ENCODE measurements around the gene GPR152. TPM values are rescaled to one million over a fixed set of nuclear protein-coding genes. Genes with fewer than 3 reads are reported as not detected.
"Not testable (repeated sequence)": the region's sequence is repeated elsewhere in the genome, so short reads cannot be mapped to it uniquely, and the experiment has no call there.

The GPR152 gene
- total RNA-seq, 2 donors from 2014 or later, result not detected

DNA sequence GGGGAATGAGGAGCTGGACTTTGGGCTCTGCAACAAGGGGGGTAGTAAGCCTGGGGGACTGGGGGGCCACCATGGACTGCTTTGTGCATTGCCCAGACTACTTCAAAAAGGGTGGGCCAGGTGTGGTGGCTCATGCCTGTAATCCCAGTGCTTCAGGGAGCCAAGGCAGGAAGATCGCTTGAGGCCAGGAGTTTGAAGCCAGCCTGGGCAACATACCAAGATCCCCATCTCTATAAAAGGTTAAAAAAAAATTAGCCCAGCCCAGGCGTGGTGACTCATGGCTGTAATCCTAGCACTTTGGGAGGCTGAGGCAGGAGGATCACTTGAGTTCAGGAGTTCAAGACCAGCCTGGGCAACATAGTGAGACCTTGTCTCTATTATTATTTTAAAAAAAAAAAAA is 13.0 kb upstream of the GPR152 start:
- DNase-seq (ENCODE audit: low spot score); H3K36me3 Mint-ChIP-seq; H3K9me3 Mint-ChIP-seq; H3K27me3 Mint-ChIP-seq; ATAC-seq: not testable (repeated sequence)
- Mint-ChIP-seq H3K4me1 (ENCODE audit: low read depth in 2 of 2) (peaks cover 12 to 14% of the 10 kb centered on the region in 2 donors), H3K4me3 (peak overlapping the region; percentile 73), H3K27ac (peak overlapping the region; percentile 79 to 83)

DNA sequence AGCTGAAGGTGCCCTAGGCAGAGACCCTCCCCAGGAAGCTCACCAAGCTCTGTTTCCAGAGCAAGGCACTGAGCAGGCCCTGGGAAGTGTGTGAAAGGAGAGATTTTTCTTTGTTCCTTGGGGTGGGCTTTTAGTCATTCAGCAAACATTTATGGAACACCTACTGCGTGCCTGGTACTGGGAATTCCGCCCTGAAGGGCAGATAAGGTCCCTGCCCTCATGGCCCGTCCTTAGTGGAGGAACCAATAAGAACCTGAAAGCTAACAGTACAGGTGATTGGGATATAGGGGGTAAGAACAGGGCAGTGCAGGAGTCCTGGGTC is 12.6 kb upstream of the GPR152 start:
- ATAC-seq, result no peak
- Mint-ChIP-seq H3K4me1 (ENCODE audit: low read depth in 2 of 2) (peaks cover 12 to 14% of the 10 kb centered on the region in 2 donors), H3K36me3 (no peaks in the 10 kb centered on the region), H3K27ac (peak overlapping the region; percentile 79 to 83), H3K27me3 (peaks cover 0 to 2% of the 10 kb centered on the region in 2 donors), H3K4me3 (peak overlapping the region; percentile 73), H3K9me3 (no peaks in the 10 kb centered on the region)
- DNase-seq (ENCODE audit: low spot score), result no peak

DNA sequence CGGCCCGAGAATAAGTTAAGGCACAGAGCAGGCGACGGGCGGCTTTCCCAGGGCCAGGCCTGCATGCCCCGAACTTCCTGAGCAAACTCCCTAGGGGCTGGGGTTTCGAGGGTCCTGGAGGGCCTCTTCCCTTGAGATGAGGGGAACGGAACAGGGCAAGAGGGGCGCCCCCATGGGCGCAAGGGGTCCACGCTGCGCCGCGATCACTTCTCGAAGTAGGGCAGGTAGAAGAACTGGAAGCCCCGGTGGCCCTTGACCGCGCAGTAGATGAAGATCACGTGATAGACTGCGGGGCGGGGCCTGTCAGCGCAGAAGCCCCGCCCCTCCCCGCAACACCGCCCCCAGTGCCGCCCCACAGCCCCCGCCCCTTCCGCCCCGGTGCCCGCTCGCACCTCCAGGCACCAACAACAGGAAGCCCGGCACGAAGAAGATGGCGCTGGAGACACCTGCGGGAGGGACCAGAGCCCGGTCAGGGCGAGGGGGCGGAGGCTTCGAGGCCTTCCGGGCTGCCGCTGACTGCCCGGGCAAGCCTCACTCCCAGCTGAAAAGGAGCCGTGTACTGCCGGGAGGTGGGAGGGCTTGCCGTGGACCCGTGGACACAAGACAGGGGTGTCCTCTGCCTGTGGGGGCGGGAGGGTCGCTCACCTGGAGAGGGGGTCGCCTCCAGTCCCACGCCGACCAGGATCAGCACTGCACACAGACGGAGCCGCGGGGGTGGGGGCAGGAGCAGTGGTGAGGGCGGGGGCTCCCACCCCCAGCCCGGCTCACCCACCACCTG is 12.1 kb upstream of the GPR152 start:
- H3K27me3 Mint-ChIP-seq, result peaks cover 0 to 2% of the 10 kb centered on the region in 2 donors
- DNase-seq (ENCODE audit: low spot score) (peak; percentile 94), ATAC-seq (peak; percentile 86 to 91)
- H3K36me3 Mint-ChIP-seq, result no peaks in the 10 kb centered on the region
- H3K27ac Mint-ChIP-seq, result peak overlapping the region; percentile 79 to 83
- no peaks in the 10 kb centered on the region for H3K9me3 Mint-ChIP-seq
- H3K4me3 Mint-ChIP-seq, result peak overlapping the region; percentile 73
- peaks cover 12 to 14% of the 10 kb centered on the region in 2 donors for H3K4me1 Mint-ChIP-seq (ENCODE audit: low read depth in 2 of 2)

DNA sequence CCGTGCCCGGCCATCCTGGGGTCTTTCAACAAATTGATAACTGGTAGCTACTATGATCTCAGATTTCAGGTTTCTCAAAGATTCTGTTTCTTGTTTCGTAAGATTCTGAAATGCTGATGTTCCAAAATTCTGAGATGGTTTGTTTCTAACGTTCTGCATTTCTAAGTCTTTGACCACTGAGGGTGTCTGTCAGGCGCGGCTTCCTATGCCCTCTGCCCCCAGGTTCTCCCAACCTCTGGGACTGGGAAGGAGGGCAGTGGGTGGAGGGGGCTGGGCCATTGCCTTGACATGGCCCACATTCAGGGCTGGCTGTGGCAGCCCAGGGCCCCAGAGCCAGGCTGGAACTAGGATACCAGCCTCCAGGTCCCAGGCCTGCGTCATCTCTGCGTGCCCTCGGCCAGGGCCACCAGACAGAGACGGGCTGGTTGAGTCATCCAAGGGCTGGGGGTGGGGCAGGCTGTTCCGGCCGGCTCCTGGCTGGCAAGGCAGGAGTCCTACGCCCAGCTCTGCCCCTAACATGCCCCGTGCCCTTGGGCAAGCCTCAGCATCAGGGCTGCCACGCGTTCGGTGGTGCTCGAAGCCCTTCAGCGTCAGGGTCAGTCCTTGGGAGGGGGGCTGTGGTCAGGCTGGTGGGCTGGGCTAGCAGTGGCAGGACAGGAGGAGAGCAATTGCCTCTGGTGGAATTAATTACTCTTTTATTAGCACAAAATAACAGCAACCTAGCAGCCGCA is 11.3 kb upstream of the GPR152 start:
- H3K4me1 Mint-ChIP-seq (ENCODE audit: low read depth in 2 of 2), result peaks cover 12 to 14% of the 10 kb centered on the region in 2 donors
- H3K4me3 Mint-ChIP-seq, result peak overlapping the region; percentile 73
- no peak for ATAC-seq
- DNase-seq (ENCODE audit: low spot score), result no peak
- H3K27ac Mint-ChIP-seq, result peak overlapping the region; percentile 79 to 83
- H3K36me3 Mint-ChIP-seq, result no peaks in the 10 kb centered on the region
- H3K27me3 Mint-ChIP-seq, result peaks cover 0 to 2% of the 10 kb centered on the region in 2 donors
- H3K9me3 Mint-ChIP-seq, result no peaks in the 10 kb centered on the region

DNA sequence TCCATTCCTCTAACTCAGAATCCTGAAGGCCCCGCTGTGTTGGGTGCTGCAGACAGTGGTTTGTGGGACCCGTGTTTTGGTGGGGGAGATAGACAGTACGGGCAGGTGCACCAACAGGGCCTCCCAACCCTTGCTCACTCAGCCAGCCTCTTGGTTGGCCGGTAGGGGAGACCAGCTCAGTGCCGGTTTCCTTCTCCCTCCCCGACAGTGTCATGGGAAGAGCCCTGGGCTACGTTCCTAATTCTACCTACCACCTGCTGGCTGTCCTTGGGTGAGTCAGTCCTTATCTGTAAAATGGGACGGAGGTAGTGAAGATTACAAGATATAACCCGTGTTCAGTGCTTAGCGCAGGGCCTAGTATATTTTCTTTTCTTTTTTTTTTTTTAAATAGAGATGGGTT is 10.7 kb upstream of the GPR152 start:
- Mint-ChIP-seq H3K4me3 (no peak overlapping the region), H3K27me3 (peaks cover 0 to 2% of the 10 kb centered on the region in 2 donors), H3K4me1 (ENCODE audit: low read depth in 2 of 2) (peaks cover 7 to 11% of the 10 kb centered on the region in 2 donors), H3K36me3 (no peaks in the 10 kb centered on the region), H3K9me3 (no peaks in the 10 kb centered on the region), H3K27ac (no peak overlapping the region)
- DNase-seq (ENCODE audit: low spot score), result no peak
- ATAC-seq, result no peak

DNA sequence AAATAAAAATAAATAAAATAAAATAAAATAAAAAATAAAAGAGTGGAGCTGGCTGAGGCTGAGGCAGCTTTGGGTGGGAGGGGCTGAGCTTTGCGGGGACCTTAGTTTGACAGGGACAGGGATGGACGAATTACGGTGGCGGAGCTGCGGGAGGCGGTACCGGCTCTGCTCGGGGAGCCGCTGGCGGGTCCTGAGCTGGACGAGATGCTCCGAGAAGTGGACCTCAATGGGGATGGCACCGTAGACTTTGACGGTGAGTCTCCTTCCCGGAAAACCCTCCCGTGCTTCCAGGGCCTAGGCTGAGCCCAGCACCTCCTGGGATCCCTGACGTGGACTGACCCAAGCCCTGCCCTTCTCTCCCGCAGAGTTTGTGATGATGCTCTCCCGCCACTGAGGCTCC is 5.7 kb upstream of the GPR152 start:
- no peaks in the 10 kb centered on the region for H3K9me3 Mint-ChIP-seq
- no peaks in the 10 kb centered on the region for H3K36me3 Mint-ChIP-seq
- no peak overlapping the region for H3K27ac Mint-ChIP-seq
- no peak overlapping the region for H3K4me3 Mint-ChIP-seq
- H3K4me1 Mint-ChIP-seq (ENCODE audit: low read depth in 2 of 2), result no peaks in the 10 kb centered on the region
- ATAC-seq (no peak), DNase-seq (ENCODE audit: low spot score) (no peak)
- peaks cover 0 to 2% of the 10 kb centered on the region in 2 donors for H3K27me3 Mint-ChIP-seq

DNA sequence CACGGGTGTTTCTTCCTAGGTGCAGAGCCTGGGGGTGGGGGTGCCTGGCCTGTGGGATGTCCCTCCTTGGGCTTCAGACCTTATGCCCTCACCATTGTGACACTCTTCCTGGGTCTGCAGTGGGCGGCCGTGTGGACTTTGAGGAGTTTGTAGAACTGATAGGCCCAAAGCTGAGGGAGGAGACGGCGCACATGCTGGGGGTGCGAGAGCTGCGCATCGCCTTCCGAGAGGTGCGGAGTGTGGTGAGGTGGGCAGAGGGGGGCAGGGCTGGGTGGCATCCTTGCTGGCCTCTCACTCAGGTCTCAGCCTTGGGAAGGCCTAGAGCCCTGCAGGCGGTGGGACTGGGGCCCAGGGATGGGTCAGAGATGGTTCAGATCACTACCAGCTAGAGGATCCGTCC is 4.9 kb upstream of the GPR152 start:
- Mint-ChIP-seq H3K9me3 (no peaks in the 10 kb centered on the region), H3K4me1 (ENCODE audit: low read depth in 2 of 2) (no peaks in the 10 kb centered on the region), H3K4me3 (no peak overlapping the region), H3K36me3 (no peaks in the 10 kb centered on the region), H3K27ac (no peak overlapping the region), H3K27me3 (peaks cover 0 to 2% of the 10 kb centered on the region in 2 donors)
- ATAC-seq, result no peak
- DNase-seq (ENCODE audit: low spot score), result no peak

DNA sequence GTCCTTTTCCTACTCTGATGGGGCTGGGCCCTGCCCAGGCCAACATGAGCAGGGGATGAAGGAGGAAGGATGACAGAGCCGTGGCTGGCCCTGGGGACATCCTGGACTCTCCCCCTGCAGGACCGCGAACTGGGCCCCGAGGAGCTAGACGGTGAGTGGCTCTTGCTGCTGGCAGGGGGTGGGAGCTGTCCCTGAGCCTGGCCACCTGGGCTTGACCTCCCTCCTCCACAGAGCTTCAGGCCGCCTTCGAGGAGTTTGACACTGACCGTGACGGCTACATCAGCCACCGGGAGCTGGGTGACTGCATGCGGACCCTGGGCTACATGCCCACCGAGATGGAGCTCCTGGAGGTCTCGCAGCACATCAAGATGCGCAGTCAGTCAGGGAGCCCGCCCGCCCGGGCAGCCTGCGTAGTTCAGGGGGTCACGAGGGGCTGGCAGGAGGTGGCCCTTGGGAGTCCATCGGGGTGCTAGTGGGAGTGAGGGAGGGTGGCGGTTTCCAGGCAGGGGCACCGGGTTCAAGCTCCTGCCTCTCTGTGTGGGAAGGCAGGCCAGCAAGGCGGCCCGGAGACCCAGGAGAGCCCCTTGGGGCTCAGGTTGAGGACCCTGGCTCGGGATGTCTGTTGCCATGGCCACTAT is 3.7 kb upstream of the GPR152 start:
- H3K27me3 Mint-ChIP-seq, result peaks cover 0 to 5% of the 10 kb centered on the region in 2 donors
- H3K9me3 Mint-ChIP-seq, result no peaks in the 10 kb centered on the region
- H3K36me3 Mint-ChIP-seq, result no peaks in the 10 kb centered on the region
- DNase-seq (ENCODE audit: low spot score), result no peak
- H3K27ac Mint-ChIP-seq, result no peak overlapping the region
- no peaks in the 10 kb centered on the region for H3K4me1 Mint-ChIP-seq (ENCODE audit: low read depth in 2 of 2)
- H3K4me3 Mint-ChIP-seq, result no peak overlapping the region
- no peak for ATAC-seq

DNA sequence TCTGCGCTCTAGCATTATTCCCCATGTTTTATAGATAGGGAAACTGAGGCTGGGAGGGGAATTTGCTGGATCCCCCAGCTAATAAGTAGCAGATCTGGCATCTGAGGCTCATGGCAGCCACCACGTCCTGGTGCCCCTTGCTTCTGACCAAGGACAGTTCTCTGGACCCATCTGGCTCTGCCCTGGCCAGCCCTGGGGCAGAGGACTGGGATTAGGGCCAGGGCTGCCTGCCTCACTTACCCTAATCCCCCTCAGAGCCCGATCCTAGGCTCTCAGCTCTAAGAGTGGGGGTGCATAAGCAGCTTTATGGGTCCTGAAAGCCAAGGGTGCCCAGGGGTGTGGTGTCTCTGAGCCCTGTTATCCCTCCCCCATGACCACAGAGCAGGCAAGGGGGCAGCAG is 2.5 kb upstream of the GPR152 start, which contains the start of gene CABP4:
Gene CABP4, plus strand, starts transcription at position 301 of the 400 bp plus-strand sequence. Its CDS starts 70 bp downstream, at position 371.
- Mint-ChIP-seq H3K9me3 (no peaks in the 10 kb centered on the region), H3K27me3 (peaks cover 0 to 3% of the 10 kb centered on the region in 2 donors), H3K27ac (no peak within 1 kb of the TSS), H3K36me3 (no peaks in the 10 kb centered on the region), H3K4me3 (no peak within 1 kb of the TSS), H3K4me1 (ENCODE audit: low read depth in 2 of 2) (no peaks in the 10 kb centered on the region)
- no peak for ATAC-seq
- DNase-seq (ENCODE audit: low spot score), result no peak

DNA sequence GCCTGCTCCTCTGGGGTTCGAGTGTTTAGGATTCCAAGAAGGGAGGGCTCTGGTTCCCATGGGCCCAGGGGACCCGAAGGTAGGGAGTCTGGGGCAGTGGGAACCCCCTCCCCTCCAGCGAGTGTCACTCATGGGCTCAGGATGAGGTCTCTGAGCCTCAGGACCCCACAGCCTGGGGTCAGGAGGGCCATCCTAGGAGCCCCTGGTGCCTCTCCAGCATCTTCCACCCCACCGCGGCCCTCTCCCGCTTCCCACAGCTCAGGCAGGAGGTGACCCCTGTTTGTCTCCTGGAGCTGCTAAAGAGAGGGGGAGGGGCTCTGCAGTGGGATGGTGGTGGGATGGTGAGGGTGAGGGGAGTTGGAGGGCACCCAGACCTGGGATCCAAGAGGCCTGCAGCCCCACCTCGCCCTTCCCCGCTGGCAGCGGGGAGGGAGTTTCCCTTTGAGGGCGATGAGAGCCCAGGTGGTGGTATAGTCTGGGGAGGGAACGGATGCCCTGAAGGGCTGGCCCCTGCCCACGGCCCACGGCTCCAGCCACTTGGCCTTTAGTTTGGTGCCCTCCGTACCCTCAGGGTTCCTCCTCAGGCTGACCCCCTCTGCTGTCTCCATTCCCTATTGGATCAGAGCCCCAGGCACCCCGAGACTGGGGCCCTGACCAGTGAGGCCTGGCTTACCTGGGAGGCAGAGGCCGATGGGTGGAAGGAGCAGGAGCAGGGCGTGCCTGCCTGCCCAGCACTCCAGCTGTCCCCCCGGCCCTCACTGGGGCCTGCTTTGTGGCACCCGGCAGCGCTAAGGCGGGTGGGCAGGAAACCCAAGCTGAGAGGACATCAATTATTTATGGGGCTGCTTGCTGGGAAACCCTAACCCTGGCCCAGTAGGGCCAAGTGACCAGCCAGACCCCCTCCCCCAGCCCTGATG is 1.5 kb upstream of the GPR152 start:
- Mint-ChIP-seq H3K9me3 (no peaks in the 10 kb centered on the region), H3K36me3 (no peaks in the 10 kb centered on the region), H3K4me3 (no peak overlapping the region), H3K4me1 (ENCODE audit: low read depth in 2 of 2) (peaks cover 4% of the 10 kb centered on the region in 2 donors), H3K27ac (no peak overlapping the region), H3K27me3 (peaks cover 0 to 6% of the 10 kb centered on the region in 2 donors)
- no peak for DNase-seq (ENCODE audit: low spot score)
- no peak for ATAC-seq

DNA sequence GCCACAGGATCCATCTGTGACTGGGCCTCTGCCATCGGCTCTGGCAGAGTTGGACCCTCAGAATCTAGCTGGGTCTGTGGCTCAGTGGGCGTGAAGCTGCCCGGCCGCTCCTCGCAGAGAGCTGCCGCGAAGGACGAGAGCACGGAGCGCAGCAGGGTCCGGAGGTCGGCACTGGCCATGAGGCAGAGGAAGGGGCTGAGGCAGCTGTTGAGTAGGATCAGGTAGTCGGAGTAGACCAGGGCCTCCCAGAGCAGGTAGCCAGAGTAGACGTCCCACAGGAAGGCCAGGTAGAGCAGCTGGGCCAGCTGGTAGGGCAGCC is 912 bp downstream of the GPR152 start:
- ATAC-seq (no peak), DNase-seq (ENCODE audit: low spot score) (no peak)
- Mint-ChIP-seq H3K27me3 (peaks cover 0 to 6% of the 10 kb centered on the region in 2 donors), H3K4me1 (ENCODE audit: low read depth in 2 of 2) (peaks cover 5 to 6% of the 10 kb centered on the region in 2 donors), H3K27ac (no peak overlapping the region), H3K9me3 (no peaks in the 10 kb centered on the region), H3K4me3 (no peak overlapping the region), H3K36me3 (no peaks in the 10 kb centered on the region)

DNA sequence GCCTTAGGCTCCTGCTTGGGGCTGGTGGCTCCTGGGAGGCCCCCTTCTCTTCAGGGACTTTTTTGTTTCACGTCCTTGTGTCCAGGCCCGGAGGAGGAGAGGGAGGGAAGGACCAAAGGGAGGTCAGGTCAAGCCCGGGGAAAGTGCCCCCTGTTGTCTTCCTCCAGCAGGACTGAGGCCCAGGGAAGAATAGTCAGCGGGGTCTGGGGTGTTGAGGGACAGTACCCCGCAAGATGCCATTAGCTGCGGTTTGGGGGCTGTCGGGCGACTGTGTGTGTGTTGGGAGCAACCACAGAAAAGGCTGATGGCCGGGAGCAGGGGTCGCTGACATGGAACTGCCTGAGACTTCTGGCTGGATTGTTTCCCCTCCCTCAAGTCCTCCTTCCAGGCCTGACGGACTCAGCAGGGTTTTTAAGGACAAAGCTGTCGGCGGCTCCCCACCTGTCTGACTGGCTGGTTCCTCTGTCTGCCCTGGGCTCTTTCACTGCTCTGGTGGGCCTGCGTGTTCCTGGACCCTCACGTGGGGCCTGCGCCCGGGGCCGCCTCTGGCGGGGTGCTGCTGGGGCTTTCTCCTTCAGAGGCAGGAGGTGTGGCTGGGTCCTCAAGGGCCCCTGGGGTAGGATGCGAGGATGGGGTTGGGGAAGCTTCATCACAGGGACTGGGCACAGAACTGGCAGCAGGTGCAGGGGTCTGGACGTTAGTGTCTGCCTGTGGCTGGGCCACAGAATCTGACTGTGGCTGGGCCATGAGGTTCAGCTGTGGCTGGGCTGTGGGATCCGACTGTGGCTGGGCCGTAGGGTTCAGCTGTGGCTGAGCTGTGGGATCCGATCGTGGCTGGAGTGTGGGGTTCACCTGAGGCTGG is 1.5 kb downstream of the GPR152 start:
- no peak for DNase-seq (ENCODE audit: low spot score)
- H3K27ac Mint-ChIP-seq, result no peak overlapping the region
- H3K4me1 Mint-ChIP-seq (ENCODE audit: low read depth in 2 of 2), result peaks cover 8% of the 10 kb centered on the region in 2 donors
- ATAC-seq, result no peak
- no peaks in the 10 kb centered on the region for H3K36me3 Mint-ChIP-seq
- no peaks in the 10 kb centered on the region for H3K9me3 Mint-ChIP-seq
- no peak overlapping the region for H3K4me3 Mint-ChIP-seq
- peaks cover 0 to 6% of the 10 kb centered on the region in 2 donors for H3K27me3 Mint-ChIP-seq

Data from natural killer cell treated with Interleukin-12 subunit alpha and Interleukin-12 subunit beta and Interleukin-15 and Interleukin-18, amount 100 ng/mL, for 72 hours (primary cell).